ENCODE measurements around the gene PDGFD.

GRCh38 chr11:104175769-104176168, 11.8 kb upstream of the PDGFD start:
- TF ChIP-seq CTCF (IDR thresholded peaks at IDR 0.05) (no peak), EZH2 (IDR thresholded peaks at IDR 0.05; ENCODE audit: borderline replicate concordance, insufficient read depth, low read depth, low read length, poor library complexity, severe bottlenecking) (no peak)

Measured in B cell (primary cell).